ENCODE results near the gene GABRA1.

DNA sequence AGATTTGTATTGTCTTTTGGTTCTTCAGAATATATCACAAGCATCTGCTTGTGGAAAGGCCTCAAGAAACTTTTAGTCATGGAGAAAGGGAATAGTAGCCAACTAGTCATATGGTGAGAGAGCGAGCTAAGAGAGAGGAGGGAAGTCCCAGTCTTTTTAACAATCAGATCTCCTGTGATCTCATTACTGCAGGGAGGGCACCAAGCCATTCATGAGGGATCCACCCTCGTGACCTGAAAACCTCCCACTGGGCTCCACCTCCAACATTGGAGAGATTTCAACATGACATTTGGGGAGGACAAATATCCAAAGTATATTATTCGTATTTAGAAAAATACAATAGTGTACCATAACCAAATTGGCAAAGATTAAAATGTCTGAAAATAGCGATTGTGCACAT lies 99.0 kb downstream of the GABRA1 start:
- no peak for TF ChIP-seq CTCF (conservative IDR thresholded peaks at IDR 0.05 in 1 of 2, IDR thresholded peaks at IDR 0.05 in 1 of 2; ENCODE audit: extremely low read depth in 1 of 2, insufficient read depth in 1 of 2, low read depth in 1 of 2, low read length in 2 of 2)
- TF ChIP-seq EZH2 (IDR thresholded peaks at IDR 0.05; ENCODE audit: borderline replicate concordance, low read length), result no peak
